Nephron progenitor cell (in vitro differentiated cells): ENCODE data around the gene DBH.
"Not testable (repeated sequence)": the region's sequence is repeated elsewhere in the genome, so short reads cannot be mapped to it uniquely, and the experiment has no call there.

Experiments
- DNase-seq: peaks from one replicate; pipeline ENCODE4 v3.0.0; 2021
- H3K27ac Mint-ChIP-seq: 2 replicates; pipeline ENCODE4 v1.8.0; 2021; ENCODE audit warnings: mild to moderate bottlenecking, moderate library complexity, mixed read lengths
- H3K27me3 Mint-ChIP-seq: 2 replicates; pipeline ENCODE4 v1.8.0; 2021; ENCODE audit warnings: mild to moderate bottlenecking, low read depth, mixed read lengths; ENCODE audit not compliant: poor library complexity
- H3K36me3 Mint-ChIP-seq: 2 replicates; pipeline ENCODE4 v1.8.0; 2021; ENCODE audit warnings: low read depth, mixed read lengths
- H3K4me1 Mint-ChIP-seq: 2 replicates; pipeline ENCODE4 v1.8.0; 2021; ENCODE audit warnings: mixed read lengths
- H3K4me3 Mint-ChIP-seq: 2 replicates; pipeline ENCODE4 v1.8.0; 2021; ENCODE audit warnings: mild to moderate bottlenecking, moderate library complexity, mixed read lengths
- H3K9me3 Mint-ChIP-seq: 2 replicates; pipeline ENCODE4 v1.8.0; 2021; ENCODE audit warnings: mild to moderate bottlenecking, moderate library complexity, mixed read lengths
- CTCF ChIP-seq: fragments of 200-600 bp; sonication (generic); IDR thresholded peaks from 2 replicates; pipeline ENCODE4 v1.5.0; 2021; ENCODE audit warnings: antibody characterized with exemption

DBH gene

DNA sequence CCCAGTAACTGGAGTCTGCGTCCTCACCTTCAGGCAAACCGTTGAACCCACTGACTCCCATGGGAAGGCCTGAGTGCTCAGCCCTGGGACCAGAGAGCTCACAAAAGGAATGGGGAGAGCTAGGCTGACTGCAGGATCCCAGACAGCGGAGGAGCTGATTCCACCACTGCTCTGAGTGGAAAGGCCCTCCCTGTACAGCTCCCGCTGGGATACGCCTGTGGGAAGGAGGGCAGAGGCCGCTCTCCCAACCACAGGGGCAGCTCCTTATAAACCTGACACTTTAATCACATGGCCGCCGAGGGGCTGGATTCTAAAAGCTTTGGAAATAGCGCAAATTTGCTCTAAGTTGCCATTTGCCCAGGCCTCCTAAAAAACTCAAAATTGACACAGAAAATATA, 37.1 kb downstream of the DBH start:
- no peak for TF ChIP-seq CTCF
- Mint-ChIP-seq H3K36me3 (peaks cover 10% of the 10 kb centered on the region), H3K27me3 (peaks cover 15% of the 10 kb centered on the region), H3K4me3 (no peak overlapping the region), H3K9me3 (no peaks in the 10 kb centered on the region), H3K4me1 (peaks cover 41% of the 10 kb centered on the region), H3K27ac (peak overlapping the region; percentile 71)
- DNase-seq = peak; percentile 49

DNA sequence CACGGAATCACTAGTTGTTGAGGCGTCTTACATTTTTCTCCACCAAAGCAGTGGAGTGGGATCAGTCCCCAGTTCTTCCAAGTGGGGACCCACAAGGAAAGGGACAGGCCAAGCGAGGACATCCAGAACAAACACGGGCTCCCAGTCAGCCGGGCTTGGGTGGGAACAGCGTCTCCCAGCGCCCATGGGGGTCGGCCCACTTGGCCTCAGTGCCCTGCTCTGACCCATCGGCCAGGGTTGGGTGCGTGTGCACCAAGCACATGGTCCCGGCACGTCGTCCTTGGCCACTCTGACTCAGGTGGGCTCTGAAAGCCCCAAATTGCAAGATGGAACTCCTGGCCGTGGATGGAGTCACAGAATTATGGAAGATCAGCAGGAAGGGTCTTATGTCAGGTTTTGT, 37.9 kb downstream of the DBH start:
- peaks cover 10% of the 10 kb centered on the region for H3K36me3 Mint-ChIP-seq
- TF ChIP-seq CTCF = no peak
- peaks cover 15% of the 10 kb centered on the region for H3K27me3 Mint-ChIP-seq
- peaks cover 49% of the 10 kb centered on the region for H3K4me1 Mint-ChIP-seq
- no peak for DNase-seq
- no peaks in the 10 kb centered on the region for H3K9me3 Mint-ChIP-seq
- no peak overlapping the region for H3K27ac Mint-ChIP-seq
- no peak overlapping the region for H3K4me3 Mint-ChIP-seq

- H3K9me3 Mint-ChIP-seq, DNase-seq, H3K36me3 Mint-ChIP-seq, H3K27ac Mint-ChIP-seq, H3K4me3 Mint-ChIP-seq: not testable (repeated sequence)
- H3K4me1 Mint-ChIP-seq = peaks cover 65% of the 10 kb centered on the region
- H3K27me3 Mint-ChIP-seq = peaks cover 15% of the 10 kb centered on the region
Measured at GRCh38 chr9:133675796-133676195, 39.6 kb downstream of the DBH start.

DNA sequence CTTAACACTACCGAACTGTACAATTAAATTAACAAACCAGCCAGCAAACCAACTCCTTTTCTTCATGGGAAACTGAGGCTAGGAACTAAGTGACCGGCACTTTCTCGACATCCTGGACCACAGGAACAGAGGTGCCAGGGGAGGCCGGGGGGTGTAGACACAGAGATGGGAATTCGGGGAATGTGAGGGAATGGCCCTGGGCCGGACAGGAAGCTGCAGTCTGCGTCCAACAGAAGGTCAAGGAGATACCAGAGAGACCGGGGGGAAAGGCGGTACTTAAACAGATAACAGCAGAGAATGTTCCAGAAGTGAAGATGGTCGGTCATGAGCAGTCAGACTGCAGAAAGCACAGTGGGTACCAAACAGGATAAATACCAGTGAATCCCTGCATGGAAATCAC, 40.3 kb downstream of the DBH start:
- peaks cover 10% of the 10 kb centered on the region for H3K36me3 Mint-ChIP-seq
- no peak overlapping the region for H3K27ac Mint-ChIP-seq
- no peak overlapping the region for H3K4me3 Mint-ChIP-seq
- no peaks in the 10 kb centered on the region for H3K9me3 Mint-ChIP-seq
- H3K4me1 Mint-ChIP-seq = peaks cover 69% of the 10 kb centered on the region
- no peak for TF ChIP-seq CTCF
- peaks cover 11% of the 10 kb centered on the region for H3K27me3 Mint-ChIP-seq
- DNase-seq = no peak

GRCh38 chr9:133677126-133678010, 41.2 kb downstream of the DBH start:
- no peak for DNase-seq
- no peak for TF ChIP-seq CTCF
- no peak overlapping the region for H3K27ac Mint-ChIP-seq
- peaks cover 5% of the 10 kb centered on the region for H3K36me3 Mint-ChIP-seq
- H3K4me1 Mint-ChIP-seq = peaks cover 73% of the 10 kb centered on the region
- H3K27me3 Mint-ChIP-seq = peaks cover 8% of the 10 kb centered on the region
- no peaks in the 10 kb centered on the region for H3K9me3 Mint-ChIP-seq
- no peak overlapping the region for H3K4me3 Mint-ChIP-seq

DNA sequence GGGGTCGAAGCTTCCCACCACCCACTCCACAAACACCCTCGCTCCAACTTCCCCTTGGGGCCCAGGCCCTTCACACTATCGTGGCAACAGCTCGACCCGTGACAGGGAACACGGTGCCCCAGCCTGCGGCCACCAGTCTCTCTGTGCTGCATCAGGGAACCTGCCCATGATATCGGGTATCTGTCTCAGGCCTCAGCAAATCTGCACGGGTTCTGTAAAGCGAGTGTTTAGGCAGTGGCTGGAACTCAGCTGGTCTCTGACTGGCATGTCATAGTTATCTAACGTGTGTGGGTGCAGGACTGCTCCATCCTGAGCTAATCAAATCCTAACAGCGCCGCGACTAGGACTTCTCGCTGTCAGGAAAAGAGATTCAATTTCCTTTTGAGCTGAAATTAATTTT, 42.9 kb downstream of the DBH start:
- Mint-ChIP-seq H3K4me1 (peaks cover 63% of the 10 kb centered on the region), H3K9me3 (no peaks in the 10 kb centered on the region), H3K27ac (peak overlapping the region; percentile 16), H3K36me3 (peaks cover 5% of the 10 kb centered on the region), H3K4me3 (no peak overlapping the region), H3K27me3 (peaks cover 8% of the 10 kb centered on the region)
- TF ChIP-seq CTCF = no peak
- no peak for DNase-seq
